Panc1 (cell line): ENCODE measurements around the gene PAPSS1.

Experiments used
- CTCF ChIP-seq: fragments of 450-650 bp; IDR thresholded peaks from 2 replicates; pipeline ENCODE4 v1.5.1; 2017; ENCODE audit warnings: mild to moderate bottlenecking
- POLR2AphosphoS5 ChIP-seq: IDR thresholded peaks from 2 replicates; pipeline ENCODE4 v1.6.1; 2012; ENCODE audit warnings: mild to moderate bottlenecking, low read depth, low read length, moderate library complexity
- TF ChIP-seq, protein P1 (sequence below), 2 experiments: IDR thresholded peaks; 2 replicates each; pipeline ENCODE4 v1.6.1; 2011 to 2012; ENCODE audit warnings: low read depth in 2 of 2, control low read depth in 1 of 2, low read length in 1 of 2, mild to moderate bottlenecking in 1 of 2, moderate library complexity in 1 of 2; ENCODE audit not compliant: insufficient read depth in 1 of 2

DNA sequence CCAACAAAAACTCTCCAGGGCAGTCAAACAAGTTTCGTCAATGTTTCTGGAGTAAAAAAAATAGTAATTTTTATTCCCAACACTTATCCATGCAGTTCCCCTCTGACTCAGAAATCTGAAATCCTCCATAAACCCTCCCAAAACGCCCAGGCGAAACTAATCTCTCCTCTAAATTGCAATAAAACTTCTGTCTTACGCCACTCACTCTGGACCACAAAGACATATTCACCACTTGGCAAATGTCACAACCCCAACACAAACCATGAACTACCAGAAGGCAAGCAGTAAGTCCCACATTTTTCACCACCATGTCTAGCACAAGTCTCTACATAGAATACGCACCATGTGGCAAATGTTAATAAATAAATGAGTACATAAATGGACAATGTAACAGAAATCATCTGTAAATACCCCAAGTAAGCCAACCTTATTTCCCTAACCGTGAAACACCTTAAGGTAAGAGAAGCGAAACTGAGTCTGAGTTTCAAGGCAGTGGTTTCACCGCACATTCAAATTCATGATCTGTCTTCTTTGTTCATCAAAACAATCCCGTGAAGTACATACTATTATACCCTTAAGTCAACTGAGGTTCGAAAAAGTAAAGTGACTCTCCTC lies 1.6 kb downstream of the PAPSS1 start:
- no peak for TF ChIP-seq CTCF
- TF ChIP-seq POLR2AphosphoS5, result no peak
- TF ChIP-seq, protein P1, sequence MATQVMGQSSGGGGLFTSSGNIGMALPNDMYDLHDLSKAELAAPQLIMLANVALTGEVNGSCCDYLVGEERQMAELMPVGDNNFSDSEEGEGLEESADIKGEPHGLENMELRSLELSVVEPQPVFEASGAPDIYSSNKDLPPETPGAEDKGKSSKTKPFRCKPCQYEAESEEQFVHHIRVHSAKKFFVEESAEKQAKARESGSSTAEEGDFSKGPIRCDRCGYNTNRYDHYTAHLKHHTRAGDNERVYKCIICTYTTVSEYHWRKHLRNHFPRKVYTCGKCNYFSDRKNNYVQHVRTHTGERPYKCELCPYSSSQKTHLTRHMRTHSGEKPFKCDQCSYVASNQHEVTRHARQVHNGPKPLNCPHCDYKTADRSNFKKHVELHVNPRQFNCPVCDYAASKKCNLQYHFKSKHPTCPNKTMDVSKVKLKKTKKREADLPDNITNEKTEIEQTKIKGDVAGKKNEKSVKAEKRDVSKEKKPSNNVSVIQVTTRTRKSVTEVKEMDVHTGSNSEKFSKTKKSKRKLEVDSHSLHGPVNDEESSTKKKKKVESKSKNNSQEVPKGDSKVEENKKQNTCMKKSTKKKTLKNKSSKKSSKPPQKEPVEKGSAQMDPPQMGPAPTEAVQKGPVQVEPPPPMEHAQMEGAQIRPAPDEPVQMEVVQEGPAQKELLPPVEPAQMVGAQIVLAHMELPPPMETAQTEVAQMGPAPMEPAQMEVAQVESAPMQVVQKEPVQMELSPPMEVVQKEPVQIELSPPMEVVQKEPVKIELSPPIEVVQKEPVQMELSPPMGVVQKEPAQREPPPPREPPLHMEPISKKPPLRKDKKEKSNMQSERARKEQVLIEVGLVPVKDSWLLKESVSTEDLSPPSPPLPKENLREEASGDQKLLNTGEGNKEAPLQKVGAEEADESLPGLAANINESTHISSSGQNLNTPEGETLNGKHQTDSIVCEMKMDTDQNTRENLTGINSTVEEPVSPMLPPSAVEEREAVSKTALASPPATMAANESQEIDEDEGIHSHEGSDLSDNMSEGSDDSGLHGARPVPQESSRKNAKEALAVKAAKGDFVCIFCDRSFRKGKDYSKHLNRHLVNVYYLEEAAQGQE (IDR thresholded peaks at IDR 0.05; ENCODE audit: insufficient read depth in 1 of 2, low read depth in 2 of 2, low read length in 1 of 2), result no peak
